GM04504 (cell line): Measurements from ENCODE around the gene IBA57.
"Not testable (repeated sequence)": the region's sequence is repeated elsewhere in the genome, so short reads cannot be mapped to it uniquely, and the experiment has no call there.

Experiments used
- DNase-seq: peaks from one replicate; pipeline ENCODE4 v3.0.0-alpha.2; 2012; ENCODE audit warnings: low read depth

IBA57 gene

GRCh38 chr1:228226956-228227791 lies 61.6 kb downstream of the IBA57 start:
- DNase-seq: no peak

GRCh38 chr1:228228147-228228546 lies 62.5 kb downstream of the IBA57 start:
- not testable (repeated sequence) for DNase-seq

- DNase-seq: peak; percentile 68
Measured at GRCh38 chr1:228228601-228229074, 63.0 kb downstream of the IBA57 start.

GRCh38 chr1:228231189-228231588 lies 65.6 kb downstream of the IBA57 start:
- DNase-seq: no peak
